CD4-positive, alpha-beta T cell treated with Interleukin-2 at 100 ng/mL for 4 hours (primary cell): ENCODE results near the gene SLC17A7.
A peak's percentile ranks its signal among the peaks of the same experiment; 100 is the strongest.

ENCODE experiments used
- DNase-seq: peaks from one replicate; pipeline ENCODE4 v3.0.0-alpha.2; 2020; ENCODE audit warnings: low spot score

The SLC17A7 gene

GRCh38 chr19:49408816-49409440 is 32.4 kb downstream of the SLC17A7 start:
- no peak for DNase-seq

DNA sequence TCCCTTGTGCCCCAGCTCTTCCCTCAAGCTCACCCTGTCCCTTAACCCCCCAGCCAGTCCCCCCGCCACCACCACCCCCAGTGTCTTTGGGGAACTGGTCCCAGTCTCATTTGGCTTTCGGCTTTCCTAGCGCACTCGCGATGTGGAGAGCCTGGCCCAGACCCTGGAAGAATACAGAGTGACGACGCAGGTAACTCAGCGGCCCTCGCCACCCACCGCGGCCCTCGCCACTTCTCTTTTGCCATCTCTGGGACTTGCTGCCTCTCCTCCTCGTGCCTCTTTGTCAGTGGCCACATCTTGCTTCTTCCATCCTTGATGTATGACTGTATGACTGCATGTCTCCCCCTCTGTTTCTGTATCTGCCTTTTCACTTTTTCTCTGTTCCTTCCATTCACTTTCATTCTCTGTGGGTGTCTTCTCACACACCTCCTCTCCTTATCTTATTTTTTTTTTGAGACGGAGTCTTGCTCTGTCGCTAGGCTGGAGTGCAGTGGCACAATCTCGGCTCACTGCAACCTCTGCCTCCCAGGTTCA is 33.8 kb downstream of the SLC17A7 start:
- DNase-seq, result no peak

- DNase-seq, result no peak
Observed at GRCh38 chr19:49407079-49407478, 34.2 kb downstream of the SLC17A7 start.

DNA sequence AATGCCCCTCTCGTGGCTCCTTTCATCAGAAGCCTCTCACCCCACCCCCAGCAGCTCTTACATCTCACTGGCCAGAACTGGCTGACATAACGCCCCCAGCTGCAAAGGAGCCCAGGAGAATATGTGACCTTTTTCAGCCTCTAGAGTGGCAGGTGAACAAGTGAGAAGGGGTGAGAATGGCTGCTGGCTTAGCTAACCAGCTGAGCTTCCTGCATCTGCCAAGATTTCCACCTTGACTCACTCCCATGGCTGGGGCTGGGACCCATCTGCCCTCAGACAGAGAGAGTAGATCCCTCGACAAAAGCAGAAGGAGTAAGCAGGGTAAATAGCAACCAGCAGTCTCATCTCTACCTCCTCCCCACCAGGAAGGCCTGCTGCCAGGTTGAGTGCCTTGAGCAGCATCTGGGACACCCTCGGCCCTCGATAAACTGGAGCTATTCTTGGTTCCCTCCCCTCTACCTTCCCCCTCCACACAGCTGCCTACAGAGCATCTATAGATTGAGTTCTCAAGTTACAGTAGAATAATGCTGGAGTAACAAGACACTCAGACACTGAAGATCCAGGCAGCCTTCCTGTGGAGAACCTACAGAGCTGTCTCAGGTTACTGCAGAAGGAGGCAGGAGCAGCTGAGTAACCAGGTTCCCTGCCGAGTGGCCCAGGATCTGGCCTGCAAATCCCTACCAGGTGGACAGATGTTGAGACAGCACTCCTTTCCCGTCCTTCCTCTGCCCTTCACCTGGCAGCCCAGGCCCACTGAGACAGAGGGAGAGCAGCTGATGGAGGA is 37.7 kb downstream of the SLC17A7 start:
- DNase-seq, result no peak

DNA sequence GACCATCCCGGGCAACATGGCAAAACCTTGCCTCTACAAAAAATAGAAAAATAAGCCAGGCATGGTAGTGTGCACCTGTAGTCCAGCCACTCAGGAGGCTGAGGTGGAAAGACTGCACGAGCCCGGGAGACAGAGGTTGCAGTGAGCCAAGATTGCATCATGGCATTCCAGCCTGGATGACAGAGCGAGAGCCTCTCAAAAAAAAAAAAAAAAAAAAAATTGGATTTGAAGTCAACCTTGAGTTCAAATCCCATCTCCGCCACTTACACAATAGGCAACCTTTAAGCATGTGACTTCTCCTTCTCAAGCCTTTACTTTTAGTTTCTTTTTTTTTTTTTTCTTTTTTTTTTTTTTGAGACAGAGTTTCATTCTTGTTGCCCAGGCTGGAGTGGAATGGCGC is 41.3 kb downstream of the SLC17A7 start:
- no peak for DNase-seq

DNA sequence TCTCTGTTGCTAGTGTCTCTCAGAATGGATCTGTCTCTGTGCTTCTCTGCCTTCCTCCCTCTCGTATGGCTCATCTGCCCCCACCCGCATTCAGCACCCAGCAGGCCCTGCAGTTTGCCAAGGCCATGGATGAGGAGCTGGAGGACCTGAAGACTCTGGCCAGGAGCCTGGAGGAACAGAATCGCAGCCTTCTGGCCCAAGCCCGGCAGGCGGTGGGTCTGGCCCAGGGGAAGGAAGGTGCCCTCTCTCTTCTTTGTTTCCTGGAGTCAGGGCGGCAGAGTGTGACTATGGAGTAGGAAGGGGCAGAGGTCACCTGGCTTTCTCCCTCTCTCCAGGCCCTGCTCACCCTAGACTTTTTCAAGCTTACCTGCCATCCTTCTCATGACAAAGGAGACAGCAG is 42.4 kb downstream of the SLC17A7 start:
- DNase-seq, result no peak

- no peak for DNase-seq
Observed at GRCh38 chr19:49398001-49398615, 43.2 kb downstream of the SLC17A7 start.

GRCh38 chr19:49396738-49397505 is 44.4 kb downstream of the SLC17A7 start:
- DNase-seq, result no peak

DNA sequence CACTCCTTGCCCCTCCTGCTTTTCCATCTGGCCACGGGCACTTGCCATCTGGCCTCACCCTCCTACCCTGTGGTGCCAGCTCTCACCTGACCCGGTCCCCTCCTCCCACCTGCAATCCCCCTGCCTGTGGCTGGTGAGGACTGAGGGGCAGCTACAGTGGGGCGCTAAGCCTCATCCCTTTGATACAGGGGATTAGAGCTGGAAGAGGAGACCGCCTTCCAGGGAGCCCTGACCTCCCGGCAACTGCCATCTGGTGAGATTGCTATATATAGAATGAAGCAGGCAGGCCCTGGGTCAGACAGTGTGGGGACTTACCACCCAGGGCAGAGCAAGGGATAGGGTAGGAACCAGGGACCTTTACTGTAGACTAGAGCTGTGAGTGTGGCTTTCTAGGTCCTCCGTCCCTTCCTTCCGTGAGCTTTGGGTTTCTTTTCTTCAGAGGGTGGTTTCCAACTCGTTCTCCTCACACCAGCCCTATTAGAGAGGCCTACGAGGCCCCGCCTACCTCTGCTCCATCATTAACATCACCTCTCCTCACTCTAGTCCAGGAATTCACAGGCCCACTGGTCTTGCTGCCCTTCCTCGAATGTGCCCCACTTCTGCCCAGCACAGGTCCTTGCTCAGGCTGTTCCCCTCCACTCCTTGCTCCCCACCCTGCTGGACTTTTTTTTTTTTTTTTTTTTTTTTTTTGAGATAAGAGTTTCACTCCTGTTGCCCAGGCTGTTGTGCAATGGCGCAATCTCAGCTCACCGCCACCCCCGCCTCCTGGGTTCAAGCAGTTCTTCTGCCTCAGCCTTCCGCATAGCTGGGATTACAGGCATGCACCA is 45.5 kb downstream of the SLC17A7 start:
- no peak for DNase-seq

DNA sequence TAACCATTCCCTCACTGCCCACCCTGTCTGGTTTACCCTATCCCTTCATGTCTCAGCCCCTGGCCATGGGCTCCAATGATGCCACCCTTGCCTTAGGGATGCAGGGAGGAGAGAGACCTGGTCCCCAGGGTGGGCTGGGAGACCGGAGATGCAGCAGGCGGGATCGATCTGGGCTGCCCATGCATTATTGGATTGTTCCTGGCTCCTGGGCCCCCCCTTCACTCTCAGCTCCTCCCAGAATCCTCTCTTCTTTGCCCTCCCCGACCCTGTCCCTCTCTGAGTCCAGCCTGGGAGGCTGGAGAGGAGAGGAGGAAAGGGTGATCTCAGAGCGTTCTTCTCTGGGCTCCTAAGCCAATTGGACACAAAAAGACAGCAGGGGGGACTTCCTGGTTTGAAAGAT is 47.4 kb downstream of the SLC17A7 start:
- DNase-seq, result no peak

DNA sequence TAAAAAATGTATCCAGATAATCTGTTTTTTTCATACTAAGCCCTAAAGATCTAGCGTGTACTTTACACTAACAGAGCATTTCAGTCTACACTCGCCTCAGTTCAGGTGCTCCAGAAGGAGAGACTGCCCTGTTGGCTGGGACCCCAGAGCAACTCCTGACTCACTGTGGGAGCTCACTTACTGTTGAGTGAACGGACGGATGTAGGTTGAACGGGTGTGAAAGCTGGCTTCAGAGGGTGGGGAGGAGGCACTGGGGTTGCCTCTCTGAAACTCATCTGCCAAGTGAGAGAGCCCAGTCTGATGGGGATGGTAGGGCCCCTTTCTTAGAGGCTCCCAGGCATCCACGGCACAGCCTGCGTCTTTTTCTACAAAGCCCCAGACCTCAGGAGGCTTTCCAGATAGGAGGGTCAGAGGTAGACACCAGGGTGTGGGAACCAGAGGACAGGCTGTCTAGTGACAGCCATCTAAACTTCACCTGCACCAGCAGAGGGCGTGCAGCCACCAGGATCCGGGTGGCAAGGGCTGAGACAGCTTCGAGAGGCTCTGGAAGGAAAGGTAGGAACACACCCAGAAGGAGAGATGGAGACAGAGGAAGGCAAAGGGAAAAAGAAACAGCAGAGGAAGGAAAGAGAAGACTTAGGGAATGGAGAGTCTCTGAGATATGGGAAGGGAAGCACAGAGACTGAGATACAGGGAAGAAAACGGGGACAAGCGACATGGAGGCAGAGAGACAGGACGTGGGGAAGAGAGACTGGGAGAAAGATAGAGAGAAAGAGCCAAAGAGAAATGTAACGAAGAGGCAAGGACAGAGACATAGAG is 49.5 kb downstream of the SLC17A7 start:
- DNase-seq, result peak; percentile 86

DNA sequence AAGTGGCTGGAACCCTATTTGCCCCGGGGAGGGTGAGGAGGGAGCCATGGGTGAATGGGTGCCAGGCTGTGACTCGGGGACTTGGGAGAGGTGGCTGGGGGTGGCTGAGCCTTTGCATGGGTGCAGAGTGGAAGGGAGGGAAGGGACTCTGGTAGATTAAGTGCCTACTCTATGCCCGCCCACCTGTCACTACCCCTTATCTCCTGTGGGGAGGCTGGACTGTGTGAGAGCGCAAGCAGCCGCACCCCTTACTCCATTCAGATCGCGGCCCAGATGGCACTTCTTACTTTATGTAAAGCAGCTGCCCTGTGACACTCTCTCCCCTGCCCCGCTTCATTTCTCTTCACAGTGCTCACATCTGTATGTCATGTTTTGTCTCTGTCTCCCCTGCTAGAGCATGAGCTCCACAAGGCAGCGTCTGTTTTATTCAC is 50.4 kb downstream of the SLC17A7 start:
- DNase-seq, result no peak

DNA sequence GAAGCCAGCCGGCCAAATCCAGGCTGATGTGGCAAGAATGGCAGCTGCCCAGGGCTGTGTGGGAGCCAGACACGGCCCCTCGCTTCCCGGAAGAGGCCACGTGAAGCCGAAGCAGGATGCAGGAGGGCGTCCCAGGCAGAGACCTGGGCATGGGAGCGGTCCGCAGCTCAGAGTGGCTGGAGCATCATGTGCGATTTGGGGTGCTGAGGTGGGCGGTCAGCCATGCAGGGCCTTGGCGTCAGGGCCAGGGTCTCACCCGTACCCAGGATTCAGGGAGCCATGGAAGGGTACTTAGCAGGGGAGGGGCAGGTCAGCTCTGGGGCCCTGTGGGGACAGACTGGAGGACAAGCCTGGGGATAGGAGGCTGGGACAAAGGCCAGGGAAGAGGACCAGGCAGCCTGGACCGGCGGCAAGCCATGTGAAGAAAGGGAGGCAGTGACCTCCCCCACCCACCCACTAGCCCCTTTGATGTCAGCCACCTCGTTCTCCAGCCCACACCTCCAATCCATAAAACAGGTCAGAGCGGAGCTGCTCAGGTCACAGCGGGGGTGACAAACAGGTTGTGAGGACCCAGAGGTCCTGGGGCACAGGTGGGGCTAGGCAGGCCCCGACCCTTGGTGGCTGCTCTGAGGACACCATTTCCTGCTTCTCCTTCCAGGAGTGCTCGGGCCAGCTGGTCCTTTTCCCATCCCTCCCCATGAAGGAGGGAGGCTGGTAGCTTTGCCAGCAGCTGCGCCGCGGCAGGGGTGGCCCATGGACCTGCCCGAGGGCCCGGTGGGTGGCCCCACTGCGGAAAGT is 51.0 kb downstream of the SLC17A7 start:
- DNase-seq, result no peak

- no peak for DNase-seq
Observed at GRCh38 chr19:49389406-49389805, 51.9 kb downstream of the SLC17A7 start.

DNA sequence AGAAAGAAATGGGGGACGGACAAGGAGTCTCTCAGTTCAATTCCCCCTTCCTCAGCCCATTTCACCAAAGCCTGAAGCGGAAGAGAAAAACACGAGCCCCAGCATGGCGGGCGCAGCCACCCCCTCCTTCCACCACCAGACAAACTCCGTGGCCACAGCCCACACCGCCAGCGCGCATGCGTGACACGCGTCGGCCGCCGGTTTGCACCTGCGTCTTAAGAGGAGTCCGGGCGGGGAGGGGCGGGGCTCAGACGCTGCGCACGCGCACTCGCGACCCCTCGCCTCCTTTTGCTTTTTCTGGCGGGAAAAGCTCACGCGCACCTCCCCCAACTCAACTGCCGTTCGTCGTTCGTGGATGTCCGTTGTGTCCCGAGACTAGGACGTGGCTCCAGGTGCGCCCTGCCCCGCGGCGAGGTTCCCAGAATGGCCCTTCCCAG is 53.4 kb downstream of the SLC17A7 start, which contains the start of gene KASH5:
Gene KASH5, plus strand, starts transcription at position 314 of the 437 bp plus-strand sequence. CDS start 2,635 bp downstream, outside the sequence.
- peak; percentile 89 for DNase-seq

- no peak for DNase-seq
Observed at GRCh38 chr19:49383599-49383998, 57.7 kb downstream of the SLC17A7 start.

GRCh38 chr19:49382639-49383038 is 58.7 kb downstream of the SLC17A7 start:
- DNase-seq, result no peak

- DNase-seq, result no peak
Observed at GRCh38 chr19:49380391-49380790, 60.9 kb downstream of the SLC17A7 start.
